Measurements from ENCODE around the gene CDHR2. TPM values are rescaled to one million over a fixed set of nuclear protein-coding genes. Genes with fewer than 3 reads are reported as not detected.
"Not testable (repeated sequence)": the region's sequence is repeated elsewhere in the genome, so short reads cannot be mapped to it uniquely, and the experiment has no call there.

The CDHR2 gene
- total and polyA plus RNA-seq, 3 donors from 2014 or later, result 32.0 to 60.5 (median 39.8) TPM

- H3K4me3 ChIP-seq, result peak overlapping the region in 1 of 2 donors; percentile 41
- H3K4me1 ChIP-seq, result no peaks in the 10 kb centered on the region
- H3K27ac ChIP-seq, result no peak overlapping the region
- intact Hi-C loops (cut with DNase I; ENCODE audit: low total_unique reads), result no loop called here
- no peaks in the 10 kb centered on the region for H3K36me3 ChIP-seq (ENCODE audit: low read depth, missing control alignments)
- no peak for DNase-seq
- H3K27me3 ChIP-seq, result no peaks in the 10 kb centered on the region
- 59 to 76% methylated on average over 11 to 23 of the region's 23 CpGs for WGBS, 2 donors
- TF ChIP-seq CTCF (IDR thresholded peaks at IDR 0.05) (no peak), POLR2A (IDR thresholded peaks at IDR 0.05) (no peak)
- H3K9me3 ChIP-seq, result no peaks in the 10 kb centered on the region
Observed at GRCh38 chr5:176596069-176596644, 47.0 kb downstream of the CDHR2 start.

GRCh38 chr5:176596689-176597416 lies 47.7 kb downstream of the CDHR2 start:
- WGBS, 2 donors, result 14 to 17% methylated on average over 27 to 54 of the region's 98 CpGs

DNA sequence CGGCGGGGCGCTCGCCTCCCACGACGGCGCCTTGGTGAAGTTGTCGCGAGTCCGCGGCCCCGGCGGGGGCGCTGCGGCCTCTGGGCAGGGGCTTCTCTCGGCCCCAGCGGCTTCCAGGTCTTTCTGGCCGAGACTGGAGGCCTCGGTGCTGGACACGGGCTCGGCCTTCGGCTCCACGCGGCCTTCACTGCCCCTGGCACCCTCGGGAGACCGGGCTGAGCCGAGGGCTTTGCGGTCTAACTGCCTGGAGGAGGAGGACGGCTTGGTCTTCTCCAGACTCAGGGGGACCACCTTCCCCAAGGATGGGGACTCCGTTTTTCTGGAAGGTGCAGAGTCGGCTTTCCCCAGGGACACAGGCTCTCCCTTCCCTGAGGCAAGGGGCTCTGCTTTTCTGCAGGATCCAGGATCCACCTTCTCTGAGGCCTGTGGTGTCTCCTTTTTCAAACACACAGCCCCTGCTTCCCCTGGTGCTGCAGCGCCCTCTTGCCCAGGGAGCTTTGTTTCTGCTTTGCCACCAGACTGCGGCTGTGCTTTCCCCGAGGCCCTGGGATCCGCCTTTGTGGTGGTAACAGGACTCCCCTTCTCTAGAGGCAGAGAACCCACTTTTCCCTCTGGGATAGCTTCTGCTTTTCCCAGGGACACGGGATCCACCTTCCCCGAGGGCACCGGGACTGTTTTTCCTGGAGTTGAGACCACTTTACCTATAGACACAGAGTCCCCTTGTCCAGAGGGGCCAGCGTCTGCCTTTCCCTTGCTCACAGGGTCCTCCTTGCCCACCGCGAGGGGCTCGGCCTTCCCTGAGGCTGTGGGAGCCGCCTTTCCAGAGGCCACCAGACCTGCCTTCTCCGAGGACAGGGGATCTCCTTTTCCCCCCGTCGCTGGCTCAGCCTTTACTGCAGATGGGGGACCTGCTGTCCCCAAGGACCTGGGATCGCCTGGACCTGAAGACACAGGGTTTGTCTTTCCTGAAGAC lies 48.6 kb downstream of the CDHR2 start:
- Histone ChIP-seq H3K4me1 (no peaks in the 10 kb centered on the region), H3K36me3 (ENCODE audit: low read depth, missing control alignments) (no peaks in the 10 kb centered on the region), H3K27me3 (no peaks in the 10 kb centered on the region), H3K4me3 (peak overlapping the region in 1 of 2 donors; percentile 41), H3K9me3 (no peaks in the 10 kb centered on the region), H3K27ac (peak overlapping the region in 1 of 2 donors; percentile 55)
- WGBS, 2 donors, result 61 to 86% methylated on average over 16 to 22 of the region's 47 CpGs
- no peak for TF ChIP-seq CTCF (IDR thresholded peaks at IDR 0.05)
- no peak for TF ChIP-seq POLR2A (IDR thresholded peaks at IDR 0.05)
- intact Hi-C loops (cut with DNase I; ENCODE audit: low total_unique reads), result no loop called here
- no peak for DNase-seq

More at GRCh38 chr5:176596689-176597416, 47.7 kb downstream of the CDHR2 start:
- DNase-seq, result peak; percentile 45
- Histone ChIP-seq H3K27ac (no peak overlapping the region), H3K27me3 (no peaks in the 10 kb centered on the region), H3K4me3 (peak overlapping the region in 1 of 2 donors; percentile 41), H3K36me3 (ENCODE audit: low read depth, missing control alignments) (no peaks in the 10 kb centered on the region), H3K9me3 (no peaks in the 10 kb centered on the region), H3K4me1 (no peaks in the 10 kb centered on the region)
- TF ChIP-seq POLR2A (IDR thresholded peaks at IDR 0.05) (no peak), CTCF (IDR thresholded peaks at IDR 0.05) (peak in 1 of 3 experiments; percentile 25)
- intact Hi-C loops (cut with DNase I; ENCODE audit: low total_unique reads), result no loop called here

- H3K27me3 ChIP-seq; H3K36me3 ChIP-seq (ENCODE audit: low read depth, missing control alignments); H3K9me3 ChIP-seq; DNase-seq; H3K27ac ChIP-seq; H3K4me3 ChIP-seq; H3K4me1 ChIP-seq; intact Hi-C loops (cut with DNase I; ENCODE audit: low total_unique reads): not testable (repeated sequence)
- 93% methylated on average over 18 to 19 of the region's 19 CpGs for WGBS, 2 donors
Observed at GRCh38 chr5:176599749-176600430, 50.7 kb downstream of the CDHR2 start.

Measured in testis (tissue), 3 donors.